HFF-Myc (cell line): Measurements from ENCODE around the gene RNF144B.
A peak's percentile ranks its signal among the peaks of the same experiment; 100 is the strongest.

Source experiments
- DNase-seq: peaks from one replicate; pipeline ENCODE4 v3.0.0-alpha.2; 2011; ENCODE audit warnings: low read depth; ENCODE audit errors: extremely low read depth
- H3K4me3 ChIP-seq: replicated peaks from 2 replicates; pipeline ENCODE4 v1.5.1; 2011; ENCODE audit warnings: low read depth, mild to moderate bottlenecking, control low read depth, low read length
- TF ChIP-seq, protein P1 (sequence below): IDR thresholded peaks from 2 replicates; pipeline ENCODE4 v1.5.1; 2012; ENCODE audit warnings: mild to moderate bottlenecking, low read depth, low read length, control low read depth; ENCODE audit errors: missing control alignments

RNF144B gene

DNA sequence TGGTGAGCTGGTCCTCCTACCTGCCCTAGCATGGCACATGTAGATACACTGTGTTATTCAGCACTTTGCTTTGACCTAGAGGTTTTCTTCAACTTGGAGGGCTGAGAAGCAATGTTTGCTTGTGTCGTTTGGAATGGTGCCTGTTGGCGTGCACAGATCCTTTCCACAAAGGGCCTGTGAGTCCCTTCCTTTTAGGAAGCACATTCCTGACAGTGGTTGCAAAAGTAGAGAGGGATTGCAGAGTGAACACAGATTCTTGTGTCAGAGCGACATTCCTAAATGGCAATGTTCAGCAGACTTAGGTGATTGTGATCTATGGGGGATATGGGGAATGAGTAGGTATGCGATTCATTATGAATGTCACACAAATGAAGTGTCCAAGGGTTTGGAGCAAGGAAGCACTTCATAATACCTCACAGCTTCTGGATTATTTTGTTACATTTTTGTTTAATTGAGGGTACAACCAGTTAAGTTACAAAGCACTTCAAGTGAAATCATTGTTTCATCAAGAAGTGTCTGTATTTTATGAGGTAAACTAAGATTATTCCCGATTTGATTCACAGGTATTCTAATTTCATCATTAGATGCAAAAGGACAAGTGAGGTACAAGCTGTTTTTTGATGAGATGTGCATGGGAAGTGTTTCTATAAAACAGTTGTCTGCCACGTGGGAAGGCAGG, 713 bp upstream of the RNF144B start:
- H3K4me3 ChIP-seq = peak overlapping the region; percentile 57
- TF ChIP-seq, protein P1, sequence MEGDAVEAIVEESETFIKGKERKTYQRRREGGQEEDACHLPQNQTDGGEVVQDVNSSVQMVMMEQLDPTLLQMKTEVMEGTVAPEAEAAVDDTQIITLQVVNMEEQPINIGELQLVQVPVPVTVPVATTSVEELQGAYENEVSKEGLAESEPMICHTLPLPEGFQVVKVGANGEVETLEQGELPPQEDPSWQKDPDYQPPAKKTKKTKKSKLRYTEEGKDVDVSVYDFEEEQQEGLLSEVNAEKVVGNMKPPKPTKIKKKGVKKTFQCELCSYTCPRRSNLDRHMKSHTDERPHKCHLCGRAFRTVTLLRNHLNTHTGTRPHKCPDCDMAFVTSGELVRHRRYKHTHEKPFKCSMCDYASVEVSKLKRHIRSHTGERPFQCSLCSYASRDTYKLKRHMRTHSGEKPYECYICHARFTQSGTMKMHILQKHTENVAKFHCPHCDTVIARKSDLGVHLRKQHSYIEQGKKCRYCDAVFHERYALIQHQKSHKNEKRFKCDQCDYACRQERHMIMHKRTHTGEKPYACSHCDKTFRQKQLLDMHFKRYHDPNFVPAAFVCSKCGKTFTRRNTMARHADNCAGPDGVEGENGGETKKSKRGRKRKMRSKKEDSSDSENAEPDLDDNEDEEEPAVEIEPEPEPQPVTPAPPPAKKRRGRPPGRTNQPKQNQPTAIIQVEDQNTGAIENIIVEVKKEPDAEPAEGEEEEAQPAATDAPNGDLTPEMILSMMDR = no peak
- no peak for DNase-seq

DNA sequence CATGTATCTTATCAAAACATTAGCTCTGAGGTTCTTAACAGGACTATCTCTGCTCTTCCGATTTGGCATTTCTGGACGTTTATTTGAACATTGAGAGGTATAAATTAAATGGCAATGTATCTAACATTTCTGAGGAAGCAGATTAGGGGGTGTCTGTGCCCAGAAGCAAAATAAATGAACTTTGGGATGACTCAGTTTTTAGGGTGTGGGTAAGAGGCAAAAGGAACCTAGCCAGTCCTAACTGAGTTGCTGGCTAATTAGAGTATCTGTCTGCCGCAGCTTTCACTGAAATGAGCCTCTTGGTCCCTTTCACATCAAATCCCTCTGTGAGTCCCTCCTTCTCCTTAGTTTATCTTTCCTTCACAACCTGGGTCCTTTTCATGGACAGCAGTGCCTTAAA, 1.1 kb downstream of the RNF144B start:
- DNase-seq = no peak
- TF ChIP-seq, protein P1 = no peak
- H3K4me3 ChIP-seq = peak overlapping the region; percentile 57

DNA sequence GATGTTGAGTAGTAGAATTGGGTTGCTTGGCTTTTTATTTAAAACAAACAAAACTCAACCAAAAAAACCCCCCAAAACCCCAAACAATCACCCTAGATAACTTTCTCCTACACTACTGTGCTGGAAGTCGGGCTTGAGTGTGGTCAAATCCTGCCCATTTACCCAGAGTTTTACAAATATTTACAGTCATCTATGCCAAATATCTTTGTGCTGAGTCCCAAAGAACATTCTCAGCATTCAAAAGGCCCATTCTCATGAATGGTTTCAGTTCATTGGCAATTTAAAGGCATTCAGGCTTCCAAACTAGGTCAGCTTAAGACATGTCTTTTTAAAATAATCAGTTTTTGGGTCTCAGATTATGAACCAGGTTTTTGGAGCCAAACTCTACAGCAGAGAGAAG, 1.8 kb downstream of the RNF144B start:
- H3K4me3 ChIP-seq = no peak overlapping the region
- DNase-seq = no peak
- TF ChIP-seq, protein P1 = no peak

DNA sequence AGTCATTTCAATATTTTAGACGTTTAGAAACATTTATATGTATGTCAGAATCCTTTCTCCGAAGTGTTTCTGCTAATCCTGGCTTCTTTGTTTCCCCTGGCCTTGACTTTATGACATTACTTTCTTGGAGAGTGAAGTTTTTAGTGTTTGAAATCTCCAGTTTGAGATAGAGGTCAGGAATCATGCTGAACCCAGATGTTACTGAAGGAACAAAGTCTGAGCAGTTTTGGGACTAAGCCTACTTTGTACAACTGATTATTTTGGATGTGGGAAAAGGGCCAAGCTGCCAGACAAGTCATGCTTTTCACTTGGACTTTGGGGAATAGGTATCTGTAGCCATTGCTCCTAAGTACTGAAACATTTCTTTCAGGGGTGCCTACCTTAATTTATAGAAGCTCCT, 2.3 kb downstream of the RNF144B start:
- peak; percentile 17 for DNase-seq
- H3K4me3 ChIP-seq = no peak overlapping the region
- TF ChIP-seq, protein P1 = no peak

DNA sequence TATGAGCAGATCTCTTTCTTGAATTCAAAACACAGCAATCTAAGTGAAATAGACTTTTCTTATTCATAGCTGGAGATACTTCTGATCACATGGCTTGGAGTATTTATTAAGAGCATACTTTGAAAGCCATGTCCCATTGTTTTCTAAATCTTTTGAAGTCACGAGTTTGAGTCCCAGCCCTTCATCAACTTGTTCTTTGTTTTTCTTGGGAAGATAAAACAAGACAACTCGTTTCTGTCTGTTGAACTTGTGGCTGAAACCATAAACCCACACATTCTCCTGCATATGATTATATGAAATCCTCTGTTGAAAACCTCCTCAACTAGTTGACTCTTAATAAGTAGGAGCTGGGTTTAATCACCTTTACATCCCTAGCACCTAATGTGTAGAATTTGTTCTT, 3.3 kb downstream of the RNF144B start:
- no peak for DNase-seq
- no peak overlapping the region for H3K4me3 ChIP-seq
- TF ChIP-seq, protein P1 = no peak

DNA sequence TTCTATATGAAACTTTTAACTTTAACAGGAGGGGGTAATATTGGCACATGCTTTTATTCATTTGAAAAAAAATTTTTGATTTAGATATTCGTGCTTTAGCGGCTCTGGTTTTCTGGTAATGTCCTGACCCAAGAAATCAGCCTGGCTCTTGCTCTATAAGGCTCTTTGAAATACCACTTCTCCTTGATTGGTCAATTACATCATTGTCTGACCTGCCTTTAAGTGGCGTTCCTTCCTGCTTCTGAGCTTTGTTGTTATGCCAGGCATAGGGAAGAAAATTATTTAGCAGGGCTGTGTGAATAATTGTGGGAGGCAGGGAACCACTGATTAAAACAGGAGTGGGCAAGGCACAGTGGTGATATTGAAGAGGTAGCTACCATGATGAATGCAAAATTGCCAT, 3.9 kb downstream of the RNF144B start:
- TF ChIP-seq, protein P1 = no peak
- DNase-seq = no peak
- H3K4me3 ChIP-seq = no peak overlapping the region

DNA sequence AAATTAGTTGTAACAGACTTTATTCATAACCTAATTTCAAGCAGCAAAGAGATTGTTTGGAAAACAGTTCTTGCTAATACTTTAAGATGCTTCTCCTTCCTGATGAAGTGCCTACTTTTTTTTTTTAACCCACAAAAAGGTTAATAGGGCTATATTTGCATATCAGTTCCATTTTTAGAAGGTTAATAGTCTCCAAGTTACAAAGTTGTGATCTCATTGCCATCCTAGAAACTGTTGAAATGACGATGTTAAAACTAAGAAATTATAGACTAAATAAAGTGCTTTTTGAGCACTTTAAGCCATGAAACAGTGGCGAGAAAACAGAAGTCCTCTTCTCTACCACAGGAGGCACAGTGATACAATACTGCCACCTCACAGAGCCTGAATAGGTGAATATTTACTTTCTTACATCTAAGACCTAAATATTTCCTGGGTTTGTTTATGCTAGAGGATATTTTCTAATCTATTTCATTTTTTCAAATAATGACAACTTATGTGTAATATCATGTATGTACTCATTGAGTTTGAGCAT, 5.3 kb downstream of the RNF144B start:
- no peak overlapping the region for H3K4me3 ChIP-seq
- no peak for DNase-seq
- TF ChIP-seq, protein P1 = no peak
